Measurements from ENCODE around the gene FAM163B.

Gene FAM163B

GRCh38 chr9:133606708-133607025 lies 2.5 kb downstream of the FAM163B start:
- no peak for TF ChIP-seq CTCF (IDR thresholded peaks at IDR 0.05; ENCODE audit: control insufficient read depth, extremely low read depth, insufficient read depth)
- DNase-seq (ENCODE audit: low read depth): no peak
- H3K4me3 ChIP-seq (ENCODE audit: low read depth, low read length): no peak overlapping the region

GRCh38 chr9:133605856-133606707 lies 3.1 kb downstream of the FAM163B start:
- H3K4me3 ChIP-seq (ENCODE audit: low read depth, low read length): no peak overlapping the region
- DNase-seq (ENCODE audit: low read depth): no peak
- TF ChIP-seq CTCF (IDR thresholded peaks at IDR 0.05; ENCODE audit: control insufficient read depth, extremely low read depth, insufficient read depth): no peak

GRCh38 chr9:133605446-133605845 lies 3.7 kb downstream of the FAM163B start:
- TF ChIP-seq CTCF (IDR thresholded peaks at IDR 0.05; ENCODE audit: control insufficient read depth, extremely low read depth, insufficient read depth): no peak
- no peak overlapping the region for H3K4me3 ChIP-seq (ENCODE audit: low read depth, low read length)
- DNase-seq (ENCODE audit: low read depth): no peak

GRCh38 chr9:133604856-133605255 lies 4.3 kb downstream of the FAM163B start:
- TF ChIP-seq CTCF (IDR thresholded peaks at IDR 0.05; ENCODE audit: control insufficient read depth, extremely low read depth, insufficient read depth): no peak
- no peak overlapping the region for H3K4me3 ChIP-seq (ENCODE audit: low read depth, low read length)
- no peak for DNase-seq (ENCODE audit: low read depth)

GRCh38 chr9:133604214-133604613 lies 5.0 kb downstream of the FAM163B start:
- no peak overlapping the region for H3K4me3 ChIP-seq (ENCODE audit: low read depth, low read length)
- no peak for TF ChIP-seq CTCF (IDR thresholded peaks at IDR 0.05; ENCODE audit: control insufficient read depth, extremely low read depth, insufficient read depth)
- no peak for DNase-seq (ENCODE audit: low read depth)

GRCh38 chr9:133603135-133603927 lies 5.9 kb downstream of the FAM163B start:
- no peak for TF ChIP-seq CTCF (IDR thresholded peaks at IDR 0.05; ENCODE audit: control insufficient read depth, extremely low read depth, insufficient read depth)
- H3K4me3 ChIP-seq (ENCODE audit: low read depth, low read length): no peak overlapping the region
- DNase-seq (ENCODE audit: low read depth): no peak

All from LNCaP clone FGC (cell line).